HK-2 (cell line): ENCODE results near the gene VPS35L.

Experiments used
- DNase-seq: peaks from one replicate; pipeline ENCODE4 v3.0.0-alpha.2; 2018; ENCODE audit not compliant: unreplicated experiment

VPS35L gene

GRCh38 chr16:19746561-19746960, 191.1 kb downstream of the VPS35L start:
- DNase-seq, result no peak

GRCh38 chr16:19748389-19749168, 193.1 kb downstream of the VPS35L start:
- no peak for DNase-seq

- DNase-seq, result no peak
These were observed 194.1 kb downstream of the VPS35L start for GRCh38 chr16:19749571-19750080.
